Fibroblast of skin of right biceps (primary cell): Measurements from ENCODE around the gene GNB1.
"Not testable (repeated sequence)": the region's sequence is repeated elsewhere in the genome, so short reads cannot be mapped to it uniquely, and the experiment has no call there.

Experiments used
- DNase-seq: peaks from one replicate; pipeline ENCODE4 v3.0.0-alpha.2; 2013

GNB1 gene

GRCh38 chr1:1890506-1891348 lies at the start of gene GNB1:
GNB1 (minus strand) TSS chr1:1891087; CDS start chr1:1825453, 65,634 bp downstream.
- peak; percentile 93 for DNase-seq

GRCh38 chr1:1940123-1940425 lies 49.2 kb upstream of the GNB1 start:
- DNase-seq = no peak

- DNase-seq = no peak
Observed at GRCh38 chr1:1939296-1940122, 48.6 kb upstream of the GNB1 start.

- DNase-seq = no peak
Observed at GRCh38 chr1:1938613-1939295, 47.9 kb upstream of the GNB1 start.

GRCh38 chr1:1938276-1938573 lies 47.3 kb upstream of the GNB1 start:
- no peak for DNase-seq

- DNase-seq = no peak
Observed at GRCh38 chr1:1937549-1938275, 46.8 kb upstream of the GNB1 start.

- DNase-seq = no peak
Observed at GRCh38 chr1:1937061-1937460, 46.2 kb upstream of the GNB1 start.

GRCh38 chr1:1934848-1935247 lies 44.0 kb upstream of the GNB1 start:
- DNase-seq = not testable (repeated sequence)

- no peak for DNase-seq
Observed at GRCh38 chr1:1929639-1930545, 39.0 kb upstream of the GNB1 start.

GRCh38 chr1:1929102-1929638 lies 38.3 kb upstream of the GNB1 start:
- no peak for DNase-seq

- no peak for DNase-seq
Observed at GRCh38 chr1:1928231-1929101, 37.6 kb upstream of the GNB1 start.

GRCh38 chr1:1927751-1928150 lies 36.9 kb upstream of the GNB1 start:
- DNase-seq = no peak

- DNase-seq = no peak
Observed at GRCh38 chr1:1926886-1927660, 36.2 kb upstream of the GNB1 start.

GRCh38 chr1:1926346-1926811 lies 35.5 kb upstream of the GNB1 start:
- DNase-seq = no peak

- DNase-seq = no peak
Observed at GRCh38 chr1:1925437-1926345, 34.8 kb upstream of the GNB1 start.

GRCh38 chr1:1924849-1925248 lies 34.0 kb upstream of the GNB1 start:
- DNase-seq = no peak

GRCh38 chr1:1924386-1924785 lies 33.5 kb upstream of the GNB1 start:
- no peak for DNase-seq

- DNase-seq = no peak
Observed at GRCh38 chr1:1922956-1923833, 32.3 kb upstream of the GNB1 start.
